ENCODE results near the gene CLCN3. TPM values are rescaled to one million over a fixed set of nuclear protein-coding genes. Genes with fewer than 3 reads are reported as not detected.
"Not testable (repeated sequence)": the region's sequence is repeated elsewhere in the genome, so short reads cannot be mapped to it uniquely, and the experiment has no call there.

Gene CLCN3
- total RNA-seq, 1 donor from 2014 or later = 50.4 TPM

GRCh38 chr4:169707958-169708643, 87.7 kb downstream of the CLCN3 start:
- no peak for ATAC-seq

- no peak for ATAC-seq
Observed at GRCh38 chr4:169715826-169716225, 95.4 kb downstream of the CLCN3 start.

- no peak for ATAC-seq
Observed at GRCh38 chr4:169716677-169717076, 96.3 kb downstream of the CLCN3 start.

GRCh38 chr4:169720529-169720928, 100.2 kb downstream of the CLCN3 start:
- ATAC-seq = no peak

GRCh38 chr4:169723207-169723965, 103.0 kb downstream of the CLCN3 start:
- no peak for ATAC-seq

GRCh38 chr4:169724260-169724659, 103.9 kb downstream of the CLCN3 start:
- ATAC-seq = peak; percentile 10

GRCh38 chr4:169727616-169728015, 107.2 kb downstream of the CLCN3 start:
- ATAC-seq = no peak

GRCh38 chr4:169730564-169730963, 110.2 kb downstream of the CLCN3 start:
- no peak for ATAC-seq

- ATAC-seq = not testable (repeated sequence)
Observed at GRCh38 chr4:169738604-169739003, 118.2 kb downstream of the CLCN3 start.

GRCh38 chr4:169741569-169741968, 121.2 kb downstream of the CLCN3 start:
- no peak for ATAC-seq

- ATAC-seq = no peak
Observed at GRCh38 chr4:169744601-169745000, 124.2 kb downstream of the CLCN3 start.

GRCh38 chr4:169745291-169745690, 124.9 kb downstream of the CLCN3 start:
- no peak for ATAC-seq

- ATAC-seq = no peak
Observed at GRCh38 chr4:169756971-169757574, 136.7 kb downstream of the CLCN3 start.

- ATAC-seq = peak; percentile 97
Observed at GRCh38 chr4:169757575-169758184, 137.3 kb downstream of the CLCN3 start, which contains the start of gene HPF1. Gene HPF1 (minus strand): TSS chr4:169757944. CDS start chr4:169757877, 67 bp downstream.

GRCh38 chr4:169758401-169758962, 138.1 kb downstream of the CLCN3 start:
- no peak for ATAC-seq

- no peak for ATAC-seq
Observed at GRCh38 chr4:169761846-169762245, 141.5 kb downstream of the CLCN3 start.

GRCh38 chr4:169765835-169766234, 145.5 kb downstream of the CLCN3 start:
- no peak for ATAC-seq

GRCh38 chr4:169766741-169767140, 146.4 kb downstream of the CLCN3 start:
- ATAC-seq = no peak

GRCh38 chr4:169768385-169768784, 148.0 kb downstream of the CLCN3 start:
- no peak for ATAC-seq

GRCh38 chr4:169770416-169770815, 150.0 kb downstream of the CLCN3 start:
- ATAC-seq = no peak

- ATAC-seq = not testable (repeated sequence)
Observed at GRCh38 chr4:169771556-169772080, 151.2 kb downstream of the CLCN3 start.

Measured in esophagus mucosa (tissue), 1 donor.